Thyroid gland (tissue), 4 donors: ENCODE measurements around the gene BAHCC1. TPM values are rescaled to one million over a fixed set of nuclear protein-coding genes. Genes with fewer than 3 reads are reported as not detected.

Experiments
- DNase-seq, 2 donors: peaks; one replicate each; pipeline ENCODE4 v3.0.0-alpha.2; 2019
- H3K27ac ChIP-seq, 3 donors: fragments of 200-600 bp; sonication (generic); 1 replicate in 2 of 3; 2 replicates in 1 of 3; pipeline ENCODE4 v1.5.1; 2016 to 2019; ENCODE audit warnings: mild to moderate bottlenecking in 1 of 3, moderate library complexity in 1 of 3
- H3K27me3 ChIP-seq: fragments of 200-600 bp; sonication (generic); one replicate; pipeline ENCODE4 v1.5.1; 2019
- H3K36me3 ChIP-seq, 2 donors: fragments of 200-600 bp; sonication (generic); one replicate each; pipeline ENCODE4 v1.5.1; 2016 to 2019
- H3K4me1 ChIP-seq, 2 donors: fragments of 200-600 bp; sonication (generic); one replicate each; pipeline ENCODE4 v1.5.1; 2017 to 2019
- H3K4me3 ChIP-seq, 3 donors: fragments of 200-600 bp; sonication (generic); replicated peaks in 1 of 3; 1 replicate in 2 of 3; 2 replicates in 1 of 3; pipeline ENCODE4 v1.5.1; 2016; ENCODE audit warnings: mild to moderate bottlenecking in 1 of 3
- H3K9me3 ChIP-seq: fragments of 200-600 bp; sonication (generic); one replicate; pipeline ENCODE4 v1.5.1; 2017
- POLR2A ChIP-seq, 2 donors: fragments of 450-650 bp; IDR thresholded peaks; one replicate each; pipeline ENCODE4 v1.6.1; 2017; ENCODE audit warnings: antibody characterized with exemption in 2 of 2, mild to moderate bottlenecking in 2 of 2, moderate library complexity in 1 of 2
- WGBS, 2 donors: methylation state at CpG; one replicate each; pipeline ENCODE4 v1.1.5; 2017; 5-methylcytosine and 5-hydroxymethylcytosine counted together
- intact Hi-C: fragments of 100-400 bp; cut with DNase I; formaldehyde crosslinking; loops from one replicate; pipeline ENCODE4 v1.15.1; 2023
- total RNA-seq, 4 donors: library from RNA; depleted of rRNA; stranded (reverse); fragments of >200 nt; gene quantifications; one replicate each; pipeline ENCODE4 v1.2.3, GENCODE V29; 2016
- TF ChIP-seq, protein P1 (sequence below), 6 experiments: fragments of 200-600 bp in 3 of 6; fragments of 450-650 bp in 3 of 6; sonication (generic) in 3 of 6; IDR thresholded peaks; one replicate each; pipeline ENCODE4 v1.5.1; 2016 to 2019; ENCODE audit warnings: antibody characterized with exemption in 6 of 6, mild to moderate bottlenecking in 2 of 6, inconsistent platforms in 1 of 6, moderate library complexity in 1 of 6

BAHCC1 gene
- total RNA-seq, 4 donors from 2014 or later, result 13.7 to 33.7 (median 23.9) TPM

- DNase-seq, result peak; percentile 90 to 92
- Histone ChIP-seq H3K4me1 (peaks cover 42 to 45% of the 10 kb centered on the region in 2 donors), H3K4me3 (peak within 1 kb of the TSS; percentile 92 to 97 (median 96)), H3K36me3 (peaks cover 28 to 31% of the 10 kb centered on the region in 2 donors), H3K27ac (peak within 1 kb of the TSS; percentile 99 to 100 (median 100)), H3K27me3 (no peaks in the 10 kb centered on the region), H3K9me3 (no peaks in the 10 kb centered on the region)
- TF ChIP-seq POLR2A (IDR thresholded peaks at IDR 0.05), result peak; percentile 95 to 99
- TF ChIP-seq, protein P1, sequence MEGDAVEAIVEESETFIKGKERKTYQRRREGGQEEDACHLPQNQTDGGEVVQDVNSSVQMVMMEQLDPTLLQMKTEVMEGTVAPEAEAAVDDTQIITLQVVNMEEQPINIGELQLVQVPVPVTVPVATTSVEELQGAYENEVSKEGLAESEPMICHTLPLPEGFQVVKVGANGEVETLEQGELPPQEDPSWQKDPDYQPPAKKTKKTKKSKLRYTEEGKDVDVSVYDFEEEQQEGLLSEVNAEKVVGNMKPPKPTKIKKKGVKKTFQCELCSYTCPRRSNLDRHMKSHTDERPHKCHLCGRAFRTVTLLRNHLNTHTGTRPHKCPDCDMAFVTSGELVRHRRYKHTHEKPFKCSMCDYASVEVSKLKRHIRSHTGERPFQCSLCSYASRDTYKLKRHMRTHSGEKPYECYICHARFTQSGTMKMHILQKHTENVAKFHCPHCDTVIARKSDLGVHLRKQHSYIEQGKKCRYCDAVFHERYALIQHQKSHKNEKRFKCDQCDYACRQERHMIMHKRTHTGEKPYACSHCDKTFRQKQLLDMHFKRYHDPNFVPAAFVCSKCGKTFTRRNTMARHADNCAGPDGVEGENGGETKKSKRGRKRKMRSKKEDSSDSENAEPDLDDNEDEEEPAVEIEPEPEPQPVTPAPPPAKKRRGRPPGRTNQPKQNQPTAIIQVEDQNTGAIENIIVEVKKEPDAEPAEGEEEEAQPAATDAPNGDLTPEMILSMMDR (IDR thresholded peaks at IDR 0.05), result no peak
- WGBS, 2 donors, result 1% methylated on average over 14 to 15 of the region's 111 CpGs
- intact Hi-C loops, result no loop called here
Measured at GRCh38 chr17:81512562-81513371, 117.5 kb downstream of the BAHCC1 start, which contains the start of gene ACTG1. Gene ACTG1 (minus strand): TSS chr17:81512799. CDS start chr17:81512354, 445 bp downstream.

DNA sequence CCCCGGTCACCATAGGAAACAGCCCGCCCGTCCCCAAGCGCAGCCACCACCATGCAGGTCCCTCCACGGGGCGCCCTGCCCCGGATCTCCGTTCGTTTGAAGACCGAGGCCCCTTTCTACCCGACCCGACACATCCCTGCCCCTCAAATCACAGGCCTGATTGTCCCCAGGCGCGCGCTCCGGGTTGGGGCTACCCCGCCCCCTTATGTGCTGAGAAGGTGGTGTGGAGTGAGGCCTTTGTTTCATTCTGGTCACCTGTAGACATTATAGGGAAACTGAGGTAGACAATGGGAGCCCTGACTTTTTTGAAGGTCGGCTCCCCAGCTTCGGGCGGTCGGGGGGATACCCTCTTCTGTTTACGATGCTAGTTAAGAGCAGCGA, 118.1 kb downstream of the BAHCC1 start:
- DNase-seq, result peak; percentile 76 to 80
- H3K36me3 ChIP-seq, result peaks cover 28 to 31% of the 10 kb centered on the region in 2 donors
- H3K27me3 ChIP-seq, result no peaks in the 10 kb centered on the region
- peaks cover 45 to 51% of the 10 kb centered on the region in 2 donors for H3K4me1 ChIP-seq
- TF ChIP-seq, protein P1 (IDR thresholded peaks at IDR 0.05), result no peak
- TF ChIP-seq POLR2A (IDR thresholded peaks at IDR 0.05), result no peak
- H3K4me3 ChIP-seq, result peak overlapping the region; percentile 54 to 85 (median 58)
- peak overlapping the region; percentile 99 to 100 (median 100) for H3K27ac ChIP-seq
- WGBS, 2 donors, result 1 to 6% methylated on average over 14 to 23 of the region's 23 CpGs
- intact Hi-C loops, result no loop called here
- no peaks in the 10 kb centered on the region for H3K9me3 ChIP-seq

- peaks cover 28 to 31% of the 10 kb centered on the region in 2 donors for H3K36me3 ChIP-seq
- peak; percentile 76 to 82 for DNase-seq
- H3K4me1 ChIP-seq, result peaks cover 43 to 51% of the 10 kb centered on the region in 2 donors
- 1 to 5% methylated on average over 4 to 15 of the region's 64 CpGs for WGBS, 2 donors
- H3K9me3 ChIP-seq, result no peaks in the 10 kb centered on the region
- intact Hi-C loops, result no loop called here
- H3K27me3 ChIP-seq, result no peaks in the 10 kb centered on the region
- TF ChIP-seq, protein P1 (IDR thresholded peaks at IDR 0.05), result no peak
- peak in 1 of 2 donors; percentile 69 for TF ChIP-seq POLR2A (IDR thresholded peaks at IDR 0.05)
- H3K27ac ChIP-seq, result peak overlapping the region; percentile 99 to 100 (median 100)
- peak overlapping the region; percentile 54 to 85 (median 58) for H3K4me3 ChIP-seq
Measured at GRCh38 chr17:81513753-81514488, 118.7 kb downstream of the BAHCC1 start.

DNA sequence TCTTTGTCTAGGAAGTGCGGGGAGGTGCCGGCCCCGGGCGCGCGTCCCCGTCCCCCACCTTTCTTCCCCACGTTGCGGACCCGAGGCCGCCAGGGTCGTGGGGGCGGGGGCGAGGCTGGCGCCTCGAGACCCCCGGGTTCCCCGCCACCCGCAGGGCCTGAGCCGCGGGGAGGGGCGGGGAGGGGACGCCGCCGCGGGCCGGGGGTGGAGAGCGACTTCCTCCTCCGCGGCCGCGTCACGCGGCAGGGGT, 119.2 kb downstream of the BAHCC1 start:
- WGBS, 2 donors, result 0% methylated on average over 16 of the region's 34 CpGs; no CpG with 5 or more reads in 1 of the 2 donors
- Histone ChIP-seq H3K36me3 (peaks cover 26 to 28% of the 10 kb centered on the region in 2 donors), H3K4me3 (peak overlapping the region; percentile 54 to 85 (median 58)), H3K27me3 (no peaks in the 10 kb centered on the region), H3K9me3 (no peaks in the 10 kb centered on the region), H3K27ac (peak overlapping the region; percentile 99 to 100 (median 100)), H3K4me1 (peaks cover 43 to 51% of the 10 kb centered on the region in 2 donors)
- no peak for DNase-seq
- intact Hi-C loops, result no loop called here
- TF ChIP-seq POLR2A (IDR thresholded peaks at IDR 0.05), result no peak
- TF ChIP-seq, protein P1 (IDR thresholded peaks at IDR 0.05), result no peak
